Stimulated activated CD8-positive, alpha-beta memory T cell treated with anti-CD3 and anti-CD28 coated beads, Interleukin-7, amount 100 ng/mL, for 4 hours (primary cell): ENCODE measurements around the gene TRIOBP.
"Not testable (repeated sequence)": the region's sequence is repeated elsewhere in the genome, so short reads cannot be mapped to it uniquely, and the experiment has no call there.

Experiments used
- DNase-seq, 2 donors: peaks; one replicate each; pipeline ENCODE4 v3.0.0-alpha.2; 2020; ENCODE audit warnings: low read depth in 2 of 2

Gene TRIOBP

GRCh38 chr22:37692627-37693285 is 4.1 kb upstream of the TRIOBP start:
- DNase-seq = no peak

DNA sequence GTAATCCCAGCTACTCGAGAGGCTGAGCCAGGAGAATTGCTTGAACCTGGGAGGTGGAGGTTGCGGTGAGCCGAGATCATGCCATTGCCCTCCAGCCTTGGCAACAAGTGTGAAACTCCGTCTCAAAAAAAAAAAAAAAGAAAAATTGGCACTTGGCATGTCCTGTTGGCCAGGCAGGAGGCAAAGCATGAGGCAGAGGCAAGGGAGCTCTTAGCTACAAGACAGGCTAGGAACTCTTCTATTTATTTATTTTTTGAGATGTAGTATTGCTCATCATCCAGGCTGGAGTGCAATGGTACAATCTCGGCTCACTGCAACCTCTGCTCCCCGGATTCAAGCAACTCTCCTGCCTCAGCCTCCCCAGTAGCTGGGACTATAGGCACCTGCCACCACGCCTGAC is 2.7 kb upstream of the TRIOBP start:
- not testable (repeated sequence) for DNase-seq

DNA sequence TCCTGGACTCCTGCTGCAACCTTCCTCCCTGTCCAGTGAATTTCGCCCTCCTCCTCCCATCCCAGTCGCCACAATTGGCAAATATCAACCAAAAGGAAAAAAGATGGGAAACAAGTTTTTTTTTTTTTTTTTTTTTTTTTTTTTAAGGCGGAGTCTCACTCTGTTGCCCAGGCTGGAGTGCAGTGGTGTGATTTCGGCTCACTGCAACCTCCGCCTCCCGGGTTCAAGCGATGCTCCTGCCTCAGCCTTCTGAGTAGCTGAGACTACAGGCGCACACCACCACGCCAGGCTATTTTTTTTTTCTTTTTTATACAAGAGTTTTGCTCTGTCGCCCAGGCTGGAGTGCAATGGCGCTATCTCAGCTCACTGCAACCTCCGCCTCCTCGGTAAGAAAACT is 590 bp upstream of the TRIOBP start:
- not testable (repeated sequence) for DNase-seq

GRCh38 chr22:37697538-37697835 is 639 bp downstream of the TRIOBP start:
- DNase-seq = no peak

GRCh38 chr22:37701141-37701786 is 4.4 kb downstream of the TRIOBP start:
- DNase-seq = no peak

GRCh38 chr22:37703906-37704305 is 7.1 kb downstream of the TRIOBP start:
- DNase-seq = no peak

DNA sequence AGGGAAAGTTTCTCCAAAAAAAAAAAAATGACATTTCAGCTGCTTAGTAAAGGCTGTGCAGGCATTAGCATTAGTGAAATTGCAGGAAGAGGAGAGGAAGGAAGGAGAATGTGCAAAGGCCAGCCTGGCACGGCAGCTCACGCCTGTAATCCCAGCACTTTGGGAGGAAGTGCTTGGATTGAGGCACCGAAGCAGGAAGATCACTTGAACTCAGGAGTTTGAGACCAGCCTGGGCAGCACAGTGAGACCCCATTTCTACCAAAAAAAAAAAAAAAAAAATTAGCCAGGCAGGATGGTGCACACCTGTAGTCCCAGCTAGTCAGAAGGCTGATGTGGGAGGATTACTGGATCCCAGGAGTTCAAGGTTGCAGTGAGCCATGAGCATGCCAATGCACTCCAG is 7.8 kb downstream of the TRIOBP start:
- no peak for DNase-seq

DNA sequence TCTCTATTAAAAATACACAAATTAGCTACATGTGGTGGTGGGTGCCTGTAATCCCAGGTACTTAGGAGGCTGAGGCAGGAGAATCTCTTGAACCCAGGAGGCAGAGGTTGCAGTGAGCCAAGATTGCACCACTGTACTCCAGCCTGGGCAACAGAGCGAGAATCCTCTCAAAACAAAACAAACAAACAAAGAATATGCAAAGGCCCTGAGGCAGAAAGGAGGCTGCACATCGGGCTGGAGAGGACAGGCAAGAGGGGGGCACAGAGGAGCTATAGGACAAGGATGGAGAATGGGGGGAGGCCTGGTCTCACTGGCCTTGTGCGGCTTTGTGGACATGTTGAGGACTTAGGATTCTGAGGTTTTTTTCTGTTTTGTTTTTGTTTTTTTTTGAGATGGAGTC is 8.4 kb downstream of the TRIOBP start:
- no peak for DNase-seq

- no peak for DNase-seq
Measured at GRCh38 chr22:37708580-37709444, 12.0 kb downstream of the TRIOBP start.

- no peak for DNase-seq
Measured at GRCh38 chr22:37709445-37709765, 12.6 kb downstream of the TRIOBP start.

DNA sequence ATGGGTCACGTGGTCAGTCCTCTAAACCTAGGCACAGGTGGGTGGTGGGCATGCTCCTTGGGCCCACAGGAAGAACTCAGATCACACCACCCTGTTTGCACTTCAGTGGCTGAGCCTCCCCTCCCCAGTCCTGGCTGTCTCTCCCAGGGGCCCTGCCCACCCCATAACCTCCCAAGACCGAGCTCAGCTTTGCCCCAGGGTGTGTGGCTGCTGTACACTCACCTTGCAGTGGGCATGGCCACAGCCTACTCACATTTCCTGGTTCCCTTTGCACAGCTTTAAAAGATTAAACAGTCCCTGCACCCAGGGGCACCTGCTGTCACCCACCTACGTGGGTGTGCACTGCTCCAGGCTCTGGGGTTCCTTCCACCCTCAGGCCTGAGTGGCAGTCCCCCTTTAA is 13.8 kb downstream of the TRIOBP start:
- DNase-seq = no peak

DNA sequence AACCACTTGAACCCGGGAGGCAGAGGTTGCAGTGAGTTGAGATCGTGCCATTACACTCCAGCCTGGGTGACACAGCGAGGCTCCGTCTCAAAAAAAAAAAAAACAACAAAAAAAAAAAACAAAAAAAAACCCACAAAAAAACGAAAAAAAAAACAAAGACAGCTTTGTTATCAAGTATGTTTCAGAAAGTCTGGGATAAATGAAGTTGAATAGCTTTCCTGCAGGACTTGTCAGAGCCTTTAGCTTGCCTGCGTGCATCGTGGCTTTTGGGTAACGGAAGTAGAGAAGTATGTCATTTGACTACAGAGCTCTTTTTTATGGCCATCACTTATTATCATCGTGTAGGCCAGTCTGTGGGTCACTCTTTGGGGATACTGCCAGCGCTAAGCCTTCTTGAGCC is 14.6 kb downstream of the TRIOBP start:
- DNase-seq = no peak

DNA sequence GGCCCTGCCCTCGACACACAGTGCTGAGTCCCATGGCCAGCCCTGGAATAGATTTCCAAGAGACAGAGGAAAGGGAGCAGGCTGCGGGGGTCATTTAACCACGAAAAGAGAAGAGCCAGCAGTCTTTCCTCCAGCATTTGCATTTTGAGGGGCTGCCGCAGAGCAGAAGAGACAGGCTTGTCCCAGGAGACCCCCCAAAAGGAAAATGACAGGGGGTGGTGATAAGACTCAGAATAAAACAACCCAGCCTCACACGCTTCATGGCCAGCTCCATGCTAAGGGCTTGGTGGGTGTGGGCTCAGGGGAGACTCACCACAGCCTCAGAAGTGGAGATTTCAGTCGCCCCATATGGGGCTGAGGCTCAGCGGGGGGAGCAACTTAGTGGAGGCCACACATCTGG is 16.9 kb downstream of the TRIOBP start:
- DNase-seq = no peak

DNA sequence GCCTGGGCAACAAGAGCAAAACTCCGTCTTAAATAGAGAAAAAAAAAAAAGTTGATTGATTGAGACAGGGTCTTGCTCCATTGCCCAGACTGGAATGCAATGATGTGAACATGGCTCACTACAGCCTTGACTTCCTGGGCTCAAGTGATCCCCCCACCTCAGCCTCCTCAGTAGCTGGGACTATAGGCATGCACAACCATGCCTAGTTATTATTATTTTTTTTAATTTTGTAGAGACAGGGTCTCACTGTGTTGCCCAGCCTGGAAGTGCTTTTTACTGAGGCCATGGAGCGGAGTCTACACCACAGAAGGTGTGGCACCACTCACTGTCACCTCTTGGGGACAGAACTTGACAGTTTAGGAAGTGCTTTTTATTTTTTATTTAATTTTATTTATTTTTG is 17.8 kb downstream of the TRIOBP start:
- no peak for DNase-seq

- no peak for DNase-seq
Measured at GRCh38 chr22:37715760-37716159, 18.9 kb downstream of the TRIOBP start.

GRCh38 chr22:37716708-37717107 is 19.9 kb downstream of the TRIOBP start:
- DNase-seq = no peak

DNA sequence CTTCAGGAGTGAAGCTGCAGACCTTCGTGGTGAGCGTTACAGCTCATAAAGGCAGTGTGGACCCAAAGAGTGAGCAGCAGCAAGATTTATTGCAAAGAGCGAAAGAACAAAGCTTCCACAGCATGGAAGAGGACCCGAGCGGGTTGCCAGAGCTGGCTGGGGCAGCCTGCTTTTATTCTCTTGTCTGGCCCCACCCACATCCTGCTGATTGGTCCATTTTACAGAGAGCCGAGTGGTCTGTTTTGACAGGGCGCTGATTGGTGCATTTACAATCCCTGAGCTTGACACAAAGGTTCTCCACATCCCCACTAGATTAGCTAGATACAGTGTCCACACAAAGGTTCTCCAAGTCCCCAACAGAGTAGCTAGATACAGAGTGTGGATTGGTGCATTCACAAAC is 20.4 kb downstream of the TRIOBP start:
- DNase-seq = not testable (repeated sequence)

DNA sequence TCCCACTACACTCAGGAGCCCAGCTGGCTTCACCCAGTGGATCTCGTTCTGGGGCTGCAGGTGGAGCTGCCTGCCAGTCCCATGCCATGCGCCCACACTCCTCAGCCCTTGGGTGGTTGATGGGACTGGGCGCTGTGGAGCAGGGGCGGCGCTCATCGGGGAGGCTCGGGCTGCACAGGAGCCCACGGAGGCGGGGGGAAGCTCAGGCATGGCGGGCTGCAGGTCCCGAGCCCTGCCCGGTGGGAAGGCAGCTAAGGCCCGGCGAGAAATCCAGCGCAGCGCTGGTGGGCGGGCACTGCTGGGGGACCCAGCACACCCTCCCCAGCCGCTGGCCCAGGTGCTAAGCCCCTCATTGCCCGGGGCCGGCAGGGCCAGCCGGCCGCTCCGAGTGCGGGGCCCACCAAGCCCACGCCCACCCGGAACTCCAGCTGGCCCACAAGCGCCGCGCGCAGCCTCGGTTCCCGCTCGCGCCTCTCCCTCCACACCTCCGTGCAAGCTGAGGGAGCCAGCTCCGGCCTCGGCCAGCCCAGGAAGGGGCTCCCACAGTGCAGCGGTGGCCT is 21.0 kb downstream of the TRIOBP start:
- not testable (repeated sequence) for DNase-seq

GRCh38 chr22:37725551-37726240 is 28.8 kb downstream of the TRIOBP start:
- DNase-seq = no peak

GRCh38 chr22:37726241-37726887 is 29.5 kb downstream of the TRIOBP start:
- DNase-seq = no peak

- no peak for DNase-seq
Measured at GRCh38 chr22:37728620-37729019, 31.8 kb downstream of the TRIOBP start.
